Effector memory CD4-positive, alpha-beta T cell (primary cell): ENCODE measurements around the gene BFAR.
"Not testable (repeated sequence)": the region's sequence is repeated elsewhere in the genome, so short reads cannot be mapped to it uniquely, and the experiment has no call there.

Experiments used
- DNase-seq, 3 donors: peaks; one replicate each; pipeline ENCODE4 v3.0.0-alpha.2; 2020
- H3K27ac ChIP-seq: 2 replicates; pipeline ENCODE4 v1.7.0; 2013; ENCODE audit warnings: mild to moderate bottlenecking, low read length, moderate library complexity; ENCODE audit not compliant: insufficient read depth, poor library complexity, severe bottlenecking
- H3K27me3 ChIP-seq: replicated peaks from 2 replicates; pipeline ENCODE4 v1.7.0; 2013; ENCODE audit warnings: mild to moderate bottlenecking, low read length; ENCODE audit not compliant: insufficient read depth, control insufficient read depth, poor library complexity, severe bottlenecking
- H3K36me3 ChIP-seq: 2 replicates; pipeline ENCODE4 v1.7.0; 2013; ENCODE audit warnings: mild to moderate bottlenecking, low read length, moderate library complexity; ENCODE audit not compliant: control insufficient read depth, insufficient read depth
- H3K4me1 ChIP-seq: 2 replicates; pipeline ENCODE4 v1.7.0; 2013; ENCODE audit warnings: low read length, mild to moderate bottlenecking; ENCODE audit not compliant: control insufficient read depth, insufficient read depth, poor library complexity, severe bottlenecking
- H3K4me3 ChIP-seq: 2 replicates; pipeline ENCODE4 v1.7.0; 2013; ENCODE audit warnings: low read length, low read depth, mild to moderate bottlenecking; ENCODE audit not compliant: insufficient read depth, poor library complexity, severe bottlenecking
- H3K9me3 ChIP-seq: 2 replicates; pipeline ENCODE4 v1.7.0; 2013; ENCODE audit warnings: mild to moderate bottlenecking, low read length, moderate library complexity; ENCODE audit not compliant: control insufficient read depth

The BFAR gene

DNA sequence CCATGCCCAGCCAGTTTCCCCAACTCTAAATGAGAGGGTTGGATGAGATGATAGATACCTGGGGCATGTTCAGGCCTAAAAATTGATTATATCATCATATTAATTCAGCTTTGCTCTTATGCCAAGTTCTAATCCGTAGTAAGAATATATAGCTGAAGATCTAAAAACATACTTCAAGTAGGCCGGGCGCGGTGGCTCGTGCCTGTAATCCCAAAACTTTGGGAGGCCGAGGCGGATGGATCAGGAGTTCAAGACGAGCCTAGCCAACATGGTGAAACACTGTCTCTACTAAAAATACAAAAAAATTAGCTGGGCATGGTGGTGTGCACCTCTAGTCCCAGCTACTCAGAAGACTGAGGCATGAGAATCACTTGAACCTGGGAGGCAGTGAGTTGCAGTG is 49.4 kb downstream of the BFAR start:
- H3K9me3 ChIP-seq: no peaks in the 10 kb centered on the region
- no peak overlapping the region for H3K27ac ChIP-seq
- no peaks in the 10 kb centered on the region for H3K4me1 ChIP-seq
- H3K27me3 ChIP-seq: no peaks in the 10 kb centered on the region
- H3K36me3 ChIP-seq: no peaks in the 10 kb centered on the region
- DNase-seq: no peak
- H3K4me3 ChIP-seq: no peak overlapping the region

- not testable (repeated sequence) for H3K27me3 ChIP-seq, DNase-seq, H3K4me3 ChIP-seq, H3K27ac ChIP-seq, H3K4me1 ChIP-seq, H3K9me3 ChIP-seq, H3K36me3 ChIP-seq
These were observed 53.4 kb downstream of the BFAR start for GRCh38 chr16:14685870-14686793.

DNA sequence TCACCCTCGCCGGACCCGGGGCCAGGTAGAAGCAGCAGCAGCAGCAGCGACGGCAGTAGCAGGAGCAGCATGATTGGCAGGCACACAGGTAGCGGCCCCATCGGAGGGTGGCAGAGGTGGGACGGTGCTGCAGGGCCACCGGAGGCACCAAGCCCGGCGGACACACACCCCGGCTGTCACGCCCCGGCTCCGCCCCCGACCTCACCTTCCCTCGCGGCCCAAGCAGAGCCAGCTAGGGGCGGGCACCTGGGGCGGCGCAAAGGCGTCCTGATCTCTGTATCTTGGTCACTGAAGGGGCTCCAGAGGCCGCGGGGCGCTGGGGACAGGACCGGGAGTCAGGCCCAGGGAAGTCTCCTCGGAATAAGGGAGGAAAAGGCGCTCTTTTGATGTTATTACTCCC is 61.4 kb downstream of the BFAR start, which contains the start of gene PLA2G10:
TSS of gene PLA2G10 (minus strand) at position 180 of the 400 bp plus-strand sequence. CDS start at position 101, 79 bp downstream.
- not testable (repeated sequence) for H3K9me3 ChIP-seq, H3K27ac ChIP-seq, DNase-seq, H3K4me1 ChIP-seq, H3K4me3 ChIP-seq, H3K36me3 ChIP-seq, H3K27me3 ChIP-seq

DNA sequence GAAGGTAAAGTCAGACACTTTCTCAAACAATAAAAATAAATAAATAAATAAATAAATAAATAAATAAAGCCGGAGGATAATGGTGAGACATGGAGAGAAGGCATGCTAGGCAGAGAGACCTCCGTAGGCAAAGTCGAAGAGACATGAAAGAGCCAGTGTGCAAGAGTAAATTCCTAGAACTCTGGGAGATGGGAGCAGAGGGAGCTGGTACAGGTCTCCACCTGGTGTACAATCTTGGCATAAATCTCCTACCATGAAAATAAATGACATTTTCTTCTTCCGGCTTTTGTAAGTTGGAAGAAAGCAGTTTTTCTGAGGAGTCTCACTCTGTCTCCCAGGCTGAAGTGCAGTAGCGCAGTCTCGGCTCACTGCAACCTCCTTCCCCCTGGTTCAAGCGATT is 69.1 kb downstream of the BFAR start:
- H3K36me3 ChIP-seq, H3K9me3 ChIP-seq, H3K4me3 ChIP-seq, H3K4me1 ChIP-seq, H3K27ac ChIP-seq, H3K27me3 ChIP-seq, DNase-seq: not testable (repeated sequence)

DNA sequence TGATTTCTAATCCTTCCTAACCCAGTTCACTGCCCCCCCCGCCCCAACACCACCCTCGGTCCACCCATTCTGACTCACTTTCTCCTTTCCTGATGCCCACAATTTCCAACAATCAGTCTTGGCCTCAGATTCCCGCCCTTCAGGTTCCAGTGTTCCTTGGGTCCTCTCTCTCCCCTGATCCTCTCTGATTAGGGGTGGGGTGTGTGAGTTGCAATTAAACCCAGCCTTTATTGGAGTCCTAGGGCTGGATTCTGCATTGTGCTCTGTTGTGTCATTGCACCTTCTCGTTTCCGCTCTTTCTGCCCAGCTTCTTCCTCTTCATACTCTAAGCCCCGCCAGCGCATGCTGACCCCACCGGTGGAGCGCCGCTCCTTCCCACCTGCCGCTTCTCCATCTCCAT is 69.9 kb downstream of the BFAR start:
- not testable (repeated sequence) for DNase-seq, H3K4me1 ChIP-seq, H3K36me3 ChIP-seq, H3K27me3 ChIP-seq, H3K27ac ChIP-seq, H3K9me3 ChIP-seq, H3K4me3 ChIP-seq

- DNase-seq: not testable (repeated sequence)
These were observed 70.6 kb downstream of the BFAR start, which contains the start of gene NPIPA3 for GRCh38 chr16:14703156-14704011. Gene NPIPA3, plus strand, starts transcription at chr16:14703411. Its CDS starts 5,533 bp downstream, at chr16:14708944.

More at GRCh38 chr16:14703156-14704011, 70.6 kb downstream of the BFAR start, which contains the start of gene NPIPA3:
- not testable (repeated sequence) for H3K9me3 ChIP-seq, H3K4me1 ChIP-seq, H3K36me3 ChIP-seq, H3K4me3 ChIP-seq, H3K27ac ChIP-seq, H3K27me3 ChIP-seq
